ENCODE measurements around the gene LIMA1. TPM values are rescaled to one million over a fixed set of nuclear protein-coding genes. Genes with fewer than 3 reads are reported as not detected.

The LIMA1 gene
- total RNA-seq, 2 donors from 2014 or later: 48.8 to 53.4 TPM

DNA sequence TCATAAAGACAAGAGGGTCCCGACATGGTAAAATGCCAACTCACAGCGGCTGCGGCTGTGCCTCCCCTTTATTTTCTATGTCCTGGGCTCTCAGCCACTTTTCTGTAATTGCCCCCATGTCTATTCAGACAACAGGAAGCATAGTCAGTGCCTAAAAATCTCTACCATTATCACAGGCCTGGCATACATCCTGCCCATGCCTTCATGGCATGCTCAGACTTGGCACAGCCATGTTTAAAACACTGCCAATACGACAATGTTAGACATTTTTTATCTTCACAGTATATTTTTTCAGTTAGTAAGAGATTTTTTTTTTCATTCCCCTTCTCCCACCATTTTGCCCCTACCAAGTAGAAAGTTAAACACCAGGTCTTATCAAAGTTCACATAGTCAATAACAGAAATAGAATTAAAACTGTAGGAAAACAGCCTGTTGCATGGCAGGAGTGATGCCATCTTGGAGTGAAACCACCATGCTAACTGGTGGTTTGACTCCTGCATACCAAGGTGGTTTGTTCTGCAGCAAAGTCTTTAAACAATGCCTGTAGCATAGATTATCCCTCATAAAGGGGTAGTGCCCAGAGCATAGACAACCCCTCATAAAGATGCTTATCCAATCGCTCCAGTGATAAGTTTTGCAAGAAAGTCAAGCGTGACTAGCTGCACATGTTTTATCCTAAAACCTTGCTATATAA is 97.2 kb downstream of the LIMA1 start:
- H3K4me1 ChIP-seq: peaks cover 10% of the 10 kb centered on the region
- peak overlapping the region in 3 of 4 donors; percentile 5 to 54 (median 26) for H3K27ac ChIP-seq
- intact Hi-C loops (cut with DNase I): no loop called here
- no peaks in the 10 kb centered on the region for H3K9me3 ChIP-seq
- H3K4me3 ChIP-seq: no peak overlapping the region
- H3K36me3 ChIP-seq (replicated peaks in 1 of 2; ENCODE audit: insufficient read depth in 1 of 2, low read depth in 2 of 2): peaks cover 0 to 1% of the 10 kb centered on the region in 2 donors
- WGBS, 2 donors: 62 to 77% methylated on average over 6 of the region's 6 CpGs
- ATAC-seq (no peak), DNase-seq (no peak)
- H3K27me3 ChIP-seq: no peaks in the 10 kb centered on the region
- TF ChIP-seq POLR2A (IDR thresholded peaks at IDR 0.05) (no peak), CTCF (IDR thresholded peaks at IDR 0.05) (no peak)

DNA sequence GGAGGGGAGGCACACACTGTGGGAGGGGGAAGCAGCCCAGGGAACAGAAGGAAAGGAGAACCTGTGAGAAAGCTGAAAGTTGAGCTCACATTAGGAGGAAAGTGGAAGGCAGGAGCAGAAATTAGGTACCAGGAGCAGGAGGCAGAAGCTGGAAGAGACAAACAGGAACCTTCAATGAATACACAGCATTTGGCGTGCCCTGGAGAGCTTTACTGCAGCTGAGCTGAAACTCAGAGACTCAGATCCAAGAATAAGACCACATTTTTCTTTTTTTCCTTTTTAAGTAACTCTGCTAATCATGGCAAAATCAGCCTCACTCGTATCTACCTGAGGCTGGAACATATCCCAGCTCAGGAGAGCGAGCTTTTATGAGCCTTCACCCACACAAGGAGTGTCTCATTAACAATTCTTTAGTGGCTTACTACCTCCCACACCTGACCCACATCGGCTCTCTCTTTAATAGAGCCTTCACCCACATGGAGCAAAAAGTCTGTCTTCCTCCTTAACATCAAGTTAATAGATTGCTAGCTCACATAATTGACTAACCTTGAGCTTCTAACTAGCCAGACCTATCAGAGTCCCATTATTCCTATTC is 97.9 kb downstream of the LIMA1 start:
- WGBS, 2 donors: 46 to 53% methylated on average over 4 of the region's 4 CpGs

DNA sequence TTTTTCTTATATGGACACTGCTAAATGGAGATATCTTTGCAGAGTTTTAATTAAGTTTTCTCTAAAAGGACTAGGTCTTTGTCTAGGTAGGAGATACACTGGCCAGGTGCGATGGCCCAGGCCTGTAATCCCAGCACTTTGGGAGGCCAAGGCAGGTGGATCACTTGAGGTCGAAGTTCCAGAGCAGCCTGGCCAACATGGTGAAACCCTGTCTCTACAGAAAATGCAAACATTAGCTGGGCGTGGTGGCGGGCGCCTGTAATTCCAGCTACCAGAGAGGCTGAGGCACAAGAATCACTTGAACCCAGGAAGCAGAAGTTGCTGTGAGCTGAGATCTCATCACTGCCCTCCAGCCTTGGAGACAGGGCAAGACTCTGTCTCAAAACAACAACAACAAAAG is 99.1 kb downstream of the LIMA1 start:
- Histone ChIP-seq H3K9me3 (no peaks in the 10 kb centered on the region), H3K36me3 (replicated peaks in 1 of 2; ENCODE audit: insufficient read depth in 1 of 2, low read depth in 2 of 2) (no peaks in the 10 kb centered on the region), H3K27ac (no peak overlapping the region), H3K27me3 (no peaks in the 10 kb centered on the region), H3K4me1 (peaks cover 10% of the 10 kb centered on the region), H3K4me3 (no peak overlapping the region)
- TF ChIP-seq CTCF (IDR thresholded peaks at IDR 0.05) (no peak), POLR2A (IDR thresholded peaks at IDR 0.05) (no peak)
- ATAC-seq (no peak), DNase-seq (no peak)
- intact Hi-C loops (cut with DNase I): no loop called here
- 89 to 92% methylated on average over 5 of the region's 5 CpGs for WGBS, 2 donors

More for the DNA sequence above, 97.9 kb downstream of the LIMA1 start:
- ATAC-seq: peak; percentile 38
- Histone ChIP-seq H3K27ac (peak overlapping the region in 3 of 4 donors; percentile 5 to 54 (median 26)), H3K9me3 (no peaks in the 10 kb centered on the region), H3K4me3 (no peak overlapping the region), H3K27me3 (no peaks in the 10 kb centered on the region), H3K4me1 (peaks cover 10% of the 10 kb centered on the region), H3K36me3 (replicated peaks in 1 of 2; ENCODE audit: insufficient read depth in 1 of 2, low read depth in 2 of 2) (no peaks in the 10 kb centered on the region)
- DNase-seq: no peak
- TF ChIP-seq POLR2A (IDR thresholded peaks at IDR 0.05) (no peak), CTCF (IDR thresholded peaks at IDR 0.05) (no peak)
- intact Hi-C loops (cut with DNase I): no loop called here

- H3K27me3 ChIP-seq: no peaks in the 10 kb centered on the region
- no peak overlapping the region for H3K4me3 ChIP-seq
- peaks cover 0 to 9% of the 10 kb centered on the region in 2 donors for H3K36me3 ChIP-seq (replicated peaks in 1 of 2; ENCODE audit: insufficient read depth in 1 of 2, low read depth in 2 of 2)
- peaks cover 10% of the 10 kb centered on the region for H3K4me1 ChIP-seq
- DNase-seq: no peak
- TF ChIP-seq POLR2A (IDR thresholded peaks at IDR 0.05) (no peak), CTCF (IDR thresholded peaks at IDR 0.05) (no peak)
- H3K9me3 ChIP-seq: no peaks in the 10 kb centered on the region
- no peak overlapping the region for H3K27ac ChIP-seq
- no peak for ATAC-seq
- intact Hi-C loops (cut with DNase I): no loop called here
These were observed 100.9 kb downstream of the LIMA1 start for GRCh38 chr12:50182461-50182860.

GRCh38 chr12:50181691-50182090 is 101.6 kb downstream of the LIMA1 start:
- no peak for TF ChIP-seq POLR2A (IDR thresholded peaks at IDR 0.05)
- ATAC-seq: no peak
- no peak for DNase-seq
- WGBS, 2 donors: 88 to 95% methylated on average over 4 of the region's 4 CpGs
- no peak overlapping the region for H3K27ac ChIP-seq
- peaks cover 0 to 12% of the 10 kb centered on the region in 2 donors for H3K36me3 ChIP-seq (replicated peaks in 1 of 2; ENCODE audit: insufficient read depth in 1 of 2, low read depth in 2 of 2)
- peaks cover 10% of the 10 kb centered on the region for H3K4me1 ChIP-seq
- H3K27me3 ChIP-seq: no peaks in the 10 kb centered on the region
- intact Hi-C loops (cut with DNase I): no loop called here
- H3K4me3 ChIP-seq: no peak overlapping the region
- H3K9me3 ChIP-seq: no peaks in the 10 kb centered on the region

All from body of pancreas (tissue), 4 donors.